Measurements from ENCODE around the gene GRIP1.

DNA sequence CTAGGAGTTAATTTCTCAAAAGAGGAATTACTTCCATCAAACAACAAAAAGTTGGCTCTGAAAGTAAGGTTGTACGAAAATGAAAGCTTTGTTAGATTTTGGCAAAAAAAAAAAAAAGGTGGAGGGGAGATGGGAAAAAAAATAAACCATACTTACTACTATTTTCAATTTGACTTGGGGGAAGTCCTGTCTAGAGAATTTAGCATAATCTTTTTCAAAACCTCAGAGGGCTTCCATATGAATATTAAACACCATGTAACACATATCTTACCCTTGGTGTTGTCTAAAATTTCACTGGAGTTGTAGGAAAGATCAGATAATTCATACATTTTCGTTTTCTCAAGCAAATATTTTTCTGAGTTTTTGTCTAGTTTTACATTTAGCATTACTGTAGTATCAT is 17.5 kb downstream of the GRIP1 start:
- TF ChIP-seq POLR2A (IDR thresholded peaks at IDR 0.05; ENCODE audit: low read depth, low read length) (no peak), PAX5 (IDR thresholded peaks at IDR 0.05; ENCODE audit: insufficient read depth, low read length, severe bottlenecking) (no peak), POLR2AphosphoS5 (IDR thresholded peaks at IDR 0.05; ENCODE audit: low read depth, low read length) (no peak), TAF1 (IDR thresholded peaks at IDR 0.05; ENCODE audit: low read depth, low read length) (no peak), SPI1 (IDR thresholded peaks at IDR 0.05; ENCODE audit: low read depth, low read length) (no peak)

Data from GM12891 (cell line).